GM15510 (cell line): ENCODE measurements around the gene PRKAB1.

Experiments used
- POLR2A ChIP-seq: IDR thresholded peaks from 3 replicates; pipeline ENCODE4 v1.6.1; 2011; ENCODE audit warnings: borderline replicate concordance; ENCODE audit not compliant: insufficient read length; ENCODE audit errors: extremely low read depth

Gene PRKAB1

GRCh38 chr12:119652665-119653064, 15.3 kb upstream of the PRKAB1 start:
- TF ChIP-seq POLR2A, result no peak

- TF ChIP-seq POLR2A, result no peak
Observed at GRCh38 chr12:119659289-119659897, 8.5 kb upstream of the PRKAB1 start.

- no peak for TF ChIP-seq POLR2A
Observed at GRCh38 chr12:119660076-119660475, 7.9 kb upstream of the PRKAB1 start.

GRCh38 chr12:119661882-119662281, 6.1 kb upstream of the PRKAB1 start:
- TF ChIP-seq POLR2A, result no peak

- no peak for TF ChIP-seq POLR2A
Observed at GRCh38 chr12:119664642-119665041, 3.3 kb upstream of the PRKAB1 start.

- TF ChIP-seq POLR2A, result no peak
Observed at GRCh38 chr12:119665164-119665929, 2.6 kb upstream of the PRKAB1 start.

GRCh38 chr12:119666226-119666795, 1.6 kb upstream of the PRKAB1 start:
- TF ChIP-seq POLR2A, result no peak

GRCh38 chr12:119666900-119667576, 895 bp upstream of the PRKAB1 start:
- TF ChIP-seq POLR2A, result no peak

- TF ChIP-seq POLR2A, result no peak
Observed at GRCh38 chr12:119668324-119668841, 450 bp downstream of the PRKAB1 start.

GRCh38 chr12:119669744-119670472, 2.0 kb downstream of the PRKAB1 start:
- no peak for TF ChIP-seq POLR2A

GRCh38 chr12:119671070-119671469, 3.1 kb downstream of the PRKAB1 start:
- no peak for TF ChIP-seq POLR2A

GRCh38 chr12:119672194-119672593, 4.3 kb downstream of the PRKAB1 start:
- TF ChIP-seq POLR2A, result no peak

GRCh38 chr12:119673634-119674033, 5.7 kb downstream of the PRKAB1 start:
- no peak for TF ChIP-seq POLR2A

- no peak for TF ChIP-seq POLR2A
Observed at GRCh38 chr12:119674560-119674959, 6.6 kb downstream of the PRKAB1 start.
